HG03196 (cell line): ENCODE data around the gene TAF6.
"Not testable (repeated sequence)": the region's sequence is repeated elsewhere in the genome, so short reads cannot be mapped to it uniquely, and the experiment has no call there.

Source experiments
- ATAC-seq: cut with Tn5 transposase; IDR thresholded peaks from one replicate; pipeline ENCODE4 v1.9.1; 2021; ENCODE audit not compliant: unreplicated experiment

Gene TAF6

GRCh38 chr7:100152937-100153666 is 33.9 kb upstream of the TAF6 start:
- ATAC-seq, result no peak

DNA sequence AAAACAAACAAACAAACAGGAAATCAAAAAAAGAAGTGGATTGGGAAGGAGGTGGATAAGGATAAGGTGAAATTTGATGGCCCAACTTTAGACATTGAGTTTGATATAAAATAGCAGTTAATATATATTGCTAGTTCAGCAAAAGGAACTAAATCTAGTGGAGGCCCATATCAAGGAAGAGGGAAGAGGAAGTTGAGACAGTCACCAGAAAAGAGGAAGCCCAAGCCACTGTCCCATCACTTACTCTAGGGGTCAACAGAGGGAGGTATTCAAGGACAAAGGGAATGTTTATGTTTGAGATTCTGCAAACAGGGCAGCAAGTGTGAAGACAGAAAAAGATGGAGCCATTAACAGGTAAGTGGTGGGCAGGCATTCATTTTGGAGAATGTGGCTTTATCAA is 33.2 kb upstream of the TAF6 start:
- no peak for ATAC-seq

DNA sequence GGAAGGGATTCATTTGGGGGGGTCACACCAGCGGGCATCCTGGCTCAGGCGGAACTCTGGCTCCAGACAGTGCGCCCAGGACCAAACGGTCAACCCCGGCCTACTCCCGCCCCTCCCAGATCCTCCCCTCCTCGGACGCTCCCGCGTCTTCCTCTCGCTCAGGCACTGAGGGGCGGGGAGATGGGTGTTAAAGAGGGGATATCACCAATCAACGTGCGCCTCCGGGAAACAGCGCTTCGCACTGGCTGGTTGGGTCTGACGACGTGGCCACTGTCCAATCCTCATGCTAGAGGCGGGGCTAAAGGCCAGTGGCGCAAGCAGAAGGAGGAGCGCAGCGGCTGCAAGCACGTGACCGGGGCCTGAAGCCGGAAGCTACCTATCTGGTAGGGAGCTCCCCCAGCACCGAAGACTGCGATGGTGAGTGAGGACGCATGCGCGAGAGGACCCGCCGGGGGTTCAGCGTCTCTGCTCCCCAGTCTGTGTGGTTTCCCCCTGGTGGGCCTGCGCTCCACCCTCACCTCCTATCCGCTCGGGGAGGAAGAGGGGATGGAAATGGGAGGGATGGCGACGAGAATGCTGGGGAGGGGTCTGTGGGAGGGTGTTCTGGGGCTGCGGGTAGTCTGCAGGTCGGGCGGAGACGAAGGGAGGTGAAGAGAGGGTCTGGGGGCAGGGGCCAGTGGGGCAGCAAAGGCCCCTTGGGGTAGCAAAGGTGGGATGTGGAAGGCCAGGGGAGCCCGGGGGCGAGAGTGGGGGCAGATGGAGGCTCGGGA is 29.6 kb upstream of the TAF6 start, which contains the start of gene LAMTOR4:
TSS of gene LAMTOR4 (plus strand) at position 360 of the 770 bp plus-strand sequence. CDS start at position 415, 55 bp downstream.
- ATAC-seq, result peak; percentile 98

GRCh38 chr7:100148225-100148558 is 29.0 kb upstream of the TAF6 start:
- no peak for ATAC-seq

DNA sequence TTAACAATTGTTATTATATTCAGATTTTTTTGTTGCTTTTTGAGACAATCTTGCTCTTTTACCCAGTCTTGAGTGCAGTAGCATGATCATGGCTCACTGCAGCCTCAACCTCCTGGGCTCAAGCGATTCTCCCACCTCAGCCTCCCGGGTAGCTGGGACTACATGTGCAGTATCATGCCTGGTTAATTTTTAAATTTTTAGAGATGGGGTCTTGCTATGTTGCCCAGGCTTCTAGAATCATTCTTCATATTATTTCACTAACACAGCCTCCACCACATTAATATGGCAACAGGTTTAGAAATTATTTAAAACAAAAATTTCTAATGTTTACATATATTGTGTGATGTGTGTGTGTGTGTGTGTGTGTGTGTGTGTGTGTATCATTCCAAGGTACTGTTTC is 28.1 kb upstream of the TAF6 start:
- ATAC-seq, result no peak

DNA sequence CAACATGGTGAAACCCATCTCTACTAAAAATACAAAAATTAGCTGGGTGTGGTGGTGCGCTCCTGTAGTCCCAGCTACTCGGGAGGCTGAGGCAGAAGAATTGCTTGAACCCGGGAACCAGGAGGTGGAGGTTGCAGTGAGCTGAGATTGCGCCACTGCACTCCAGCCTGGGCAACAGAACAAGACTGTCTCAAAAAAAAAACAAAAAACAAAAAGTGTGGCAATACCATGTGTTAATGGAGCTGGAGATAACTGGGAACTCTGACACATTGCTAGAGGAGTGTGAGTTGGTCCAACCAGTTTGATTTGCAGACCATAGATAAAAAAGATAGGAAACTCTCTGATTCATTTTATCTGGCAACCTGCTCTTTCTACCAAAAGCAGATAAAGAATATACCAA is 27.2 kb upstream of the TAF6 start:
- not testable (repeated sequence) for ATAC-seq

- ATAC-seq, result no peak
Observed at GRCh38 chr7:100142461-100142860, 23.3 kb upstream of the TAF6 start.

DNA sequence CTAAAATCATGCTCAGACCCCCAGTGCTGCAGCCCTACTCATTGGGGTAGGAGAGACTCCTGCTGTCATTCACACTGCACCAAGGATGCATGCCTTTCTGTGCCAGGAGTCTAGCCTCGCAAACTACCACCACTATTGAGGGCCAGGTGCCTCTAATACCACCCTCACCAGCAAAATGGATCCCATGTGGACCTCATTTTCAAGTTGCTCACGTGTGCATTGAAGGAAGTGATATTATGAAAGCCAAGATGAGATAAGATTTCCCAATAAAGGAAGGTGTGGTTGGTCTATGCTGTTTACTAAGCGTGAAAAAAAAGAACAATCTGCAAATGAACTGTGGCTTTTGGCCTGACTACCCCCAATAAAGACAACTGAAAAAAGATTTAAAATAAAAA is 22.4 kb upstream of the TAF6 start:
- ATAC-seq, result no peak

DNA sequence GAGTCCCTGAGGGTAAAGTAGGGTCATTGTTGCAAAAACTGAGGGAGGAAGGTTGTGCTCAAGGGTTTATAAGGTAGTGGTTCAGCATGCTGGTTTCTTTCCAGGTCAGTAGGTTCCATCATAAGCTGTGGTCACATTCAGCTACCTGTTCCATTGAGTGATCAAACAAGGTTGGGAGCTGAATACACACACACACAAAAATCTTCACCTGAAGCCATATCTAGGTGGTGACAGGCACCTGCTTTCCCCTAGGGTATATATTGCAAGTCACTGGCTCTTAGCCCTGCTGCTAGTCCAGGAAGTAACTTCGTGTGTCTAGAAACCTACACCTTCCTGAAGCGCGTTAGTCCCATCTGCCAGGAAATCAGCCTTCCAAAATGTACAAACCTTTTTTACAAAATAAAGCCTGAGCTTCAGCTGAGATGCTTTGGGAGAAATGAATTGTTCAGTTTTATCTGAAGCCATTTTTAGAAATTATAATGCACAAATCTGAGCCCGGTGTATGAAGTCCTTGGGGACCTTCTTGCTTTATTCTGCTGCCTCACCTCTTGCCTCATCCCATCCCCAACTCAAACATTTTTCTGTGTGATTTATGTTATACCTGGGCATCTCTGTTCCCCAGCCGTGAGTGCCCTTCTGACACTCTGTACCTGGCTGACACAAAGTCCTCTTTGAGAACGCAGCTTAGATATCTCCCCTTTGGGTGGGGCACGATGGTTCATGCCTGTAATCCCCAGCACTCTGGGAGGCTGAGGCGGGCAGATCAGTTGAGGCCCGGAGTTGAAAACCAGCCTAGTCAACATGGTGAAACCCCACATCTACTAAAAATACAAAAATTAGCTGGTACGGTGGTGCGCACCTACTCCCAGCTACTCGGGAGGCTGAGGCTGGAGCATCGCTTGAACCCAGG is 18.9 kb upstream of the TAF6 start:
- no peak for ATAC-seq

- no peak for ATAC-seq
Observed at GRCh38 chr7:100132697-100133151, 13.6 kb upstream of the TAF6 start.

- ATAC-seq, result no peak
Observed at GRCh38 chr7:100132126-100132525, 13.0 kb upstream of the TAF6 start.

- no peak for ATAC-seq
Observed at GRCh38 chr7:100130608-100131453, 11.7 kb upstream of the TAF6 start.

DNA sequence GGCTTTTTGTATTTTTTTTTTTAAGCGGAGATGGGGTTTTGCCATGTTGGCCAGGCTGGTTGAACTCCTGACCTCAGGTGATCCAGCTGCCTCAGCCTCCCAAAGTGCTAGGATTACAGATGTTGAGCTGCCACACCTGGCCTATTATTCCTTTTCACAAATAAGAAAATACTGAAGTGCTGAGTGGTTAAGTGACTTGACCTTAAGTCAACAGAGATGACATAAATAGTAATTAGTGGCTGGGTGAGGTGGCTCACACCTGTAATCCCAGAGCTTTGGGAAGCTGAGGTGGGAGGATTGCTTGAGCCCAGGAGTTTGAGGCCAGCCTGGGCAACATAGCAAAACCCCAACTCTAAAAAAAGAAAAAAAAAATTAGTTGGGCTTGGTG is 11.1 kb upstream of the TAF6 start:
- ATAC-seq, result not testable (repeated sequence)

- ATAC-seq, result no peak
Observed at GRCh38 chr7:100128637-100128963, 9.4 kb upstream of the TAF6 start.

GRCh38 chr7:100127866-100128636 is 8.9 kb upstream of the TAF6 start:
- ATAC-seq, result no peak

DNA sequence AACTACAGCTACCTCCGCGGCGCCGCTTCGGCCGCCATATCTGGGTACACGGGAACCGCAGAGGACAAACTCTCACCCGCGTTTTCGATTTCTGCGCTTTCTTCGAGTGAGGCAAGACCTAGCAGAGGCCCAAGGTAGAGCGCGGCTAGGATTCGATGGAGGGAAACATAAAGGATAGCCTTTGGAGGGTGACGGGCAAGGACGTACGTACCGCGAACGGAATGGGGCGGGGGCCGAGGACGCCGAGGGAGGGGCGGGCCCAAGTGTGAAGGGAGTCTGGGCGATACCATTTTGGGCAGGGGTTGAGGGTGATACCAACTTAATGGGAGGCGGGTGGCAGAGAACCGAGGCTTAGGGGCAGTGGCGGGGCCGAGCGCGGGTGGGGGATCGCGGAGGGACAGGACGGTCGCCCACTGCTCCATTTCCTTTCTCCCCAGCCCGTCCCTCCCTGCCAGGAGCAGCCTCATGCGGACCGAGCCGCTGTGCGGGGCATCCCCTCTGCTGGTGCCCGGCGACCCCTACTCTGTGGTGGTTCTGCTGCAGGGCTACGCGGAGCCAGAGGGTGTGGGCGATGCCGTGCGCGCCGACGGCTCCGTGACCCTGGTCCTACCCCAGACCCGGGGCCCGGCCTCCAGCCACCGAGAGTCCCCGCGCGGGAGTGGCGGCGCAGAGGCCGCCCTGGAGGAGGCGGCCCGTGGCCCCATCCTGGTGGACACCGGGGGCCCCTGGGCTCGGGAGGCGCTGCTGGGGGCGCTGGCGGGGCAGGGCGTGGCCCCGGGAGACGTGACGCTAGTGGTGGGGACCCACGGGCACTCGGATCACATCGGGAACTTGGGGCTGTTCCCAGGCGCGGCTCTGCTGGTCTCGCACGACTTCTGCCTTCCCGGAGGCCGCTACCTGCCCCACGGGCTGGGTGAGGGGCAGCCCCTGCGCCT is 8.0 kb upstream of the TAF6 start, which contains the start of gene MBLAC1:
TSS of gene MBLAC1 (plus strand) at position 37 of the 935 bp plus-strand sequence. CDS start at position 466, 429 bp downstream.
- ATAC-seq, result peak; percentile 58

DNA sequence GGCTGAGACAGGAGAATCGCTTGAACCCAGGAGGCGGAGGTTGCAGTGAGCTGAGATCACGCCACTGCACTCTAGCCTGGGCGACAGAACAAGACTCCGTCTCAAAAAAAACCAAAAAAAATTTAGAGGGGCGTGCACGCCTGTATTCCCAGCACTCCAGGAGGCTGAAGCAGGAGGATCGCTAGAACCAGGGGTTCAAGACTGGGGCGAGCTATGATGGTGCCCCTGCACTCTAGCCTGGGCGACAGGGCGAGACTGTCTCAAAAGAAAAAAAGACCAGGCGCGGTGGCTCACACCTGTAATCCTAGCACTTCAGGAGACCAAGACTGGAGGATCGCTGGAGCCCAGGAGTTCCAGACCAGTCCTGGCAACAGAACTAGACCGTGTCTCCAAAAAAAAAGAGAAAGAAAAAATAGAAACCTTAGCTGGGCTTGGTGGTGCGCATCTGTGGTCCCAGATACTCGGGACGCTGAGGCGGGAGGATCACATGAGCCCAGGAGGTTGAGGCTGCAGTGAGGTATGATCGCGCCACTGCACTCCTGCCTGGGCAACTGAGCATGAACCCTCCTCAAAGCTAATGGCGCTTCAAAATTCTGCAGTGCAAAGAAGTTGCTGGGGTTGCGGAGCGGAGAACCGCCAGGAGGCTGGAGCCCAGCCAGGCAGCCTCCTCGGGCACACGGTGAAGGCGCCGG is 7.2 kb upstream of the TAF6 start:
- ATAC-seq, result no peak
